ENCODE data around the gene UFD1.

DNA sequence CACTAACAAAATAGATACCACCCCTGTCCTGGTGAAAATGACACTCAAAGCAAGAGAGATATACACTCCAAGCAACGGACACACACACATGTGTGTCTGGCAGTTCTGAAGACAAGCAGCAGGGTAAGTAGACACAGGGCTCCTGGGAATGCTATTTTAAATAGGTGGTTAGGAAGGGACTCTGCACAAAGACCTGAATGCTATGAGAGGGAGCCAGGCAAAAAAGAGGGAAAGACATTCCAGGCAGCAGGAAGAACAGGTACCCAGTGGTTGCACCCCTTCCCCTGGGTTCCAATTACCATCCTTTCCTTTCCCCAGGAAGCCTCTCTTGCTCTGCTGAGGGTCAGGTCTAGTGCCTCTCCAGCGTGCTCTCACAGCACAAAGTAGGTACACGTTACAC lies 3.0 kb downstream of the UFD1 start:
- TF ChIP-seq, protein P1, sequence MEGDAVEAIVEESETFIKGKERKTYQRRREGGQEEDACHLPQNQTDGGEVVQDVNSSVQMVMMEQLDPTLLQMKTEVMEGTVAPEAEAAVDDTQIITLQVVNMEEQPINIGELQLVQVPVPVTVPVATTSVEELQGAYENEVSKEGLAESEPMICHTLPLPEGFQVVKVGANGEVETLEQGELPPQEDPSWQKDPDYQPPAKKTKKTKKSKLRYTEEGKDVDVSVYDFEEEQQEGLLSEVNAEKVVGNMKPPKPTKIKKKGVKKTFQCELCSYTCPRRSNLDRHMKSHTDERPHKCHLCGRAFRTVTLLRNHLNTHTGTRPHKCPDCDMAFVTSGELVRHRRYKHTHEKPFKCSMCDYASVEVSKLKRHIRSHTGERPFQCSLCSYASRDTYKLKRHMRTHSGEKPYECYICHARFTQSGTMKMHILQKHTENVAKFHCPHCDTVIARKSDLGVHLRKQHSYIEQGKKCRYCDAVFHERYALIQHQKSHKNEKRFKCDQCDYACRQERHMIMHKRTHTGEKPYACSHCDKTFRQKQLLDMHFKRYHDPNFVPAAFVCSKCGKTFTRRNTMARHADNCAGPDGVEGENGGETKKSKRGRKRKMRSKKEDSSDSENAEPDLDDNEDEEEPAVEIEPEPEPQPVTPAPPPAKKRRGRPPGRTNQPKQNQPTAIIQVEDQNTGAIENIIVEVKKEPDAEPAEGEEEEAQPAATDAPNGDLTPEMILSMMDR (IDR thresholded peaks at IDR 0.05), result no peak
- no peak for TF ChIP-seq POLR2AphosphoS5 (IDR thresholded peaks at IDR 0.05)
